GM12878 (cell line): ENCODE data around the gene PTPRM. TPM values are rescaled to one million over a fixed set of nuclear protein-coding genes. Genes with fewer than 3 reads are reported as not detected.

Experiments used
- ATAC-seq: fragments of 200-7000 bp; cut with Tn5 transposase; 3 replicates; pipeline ENCODE4 v1.9.1; 2020; ENCODE audit warnings: mild to moderate bottlenecking, moderate library complexity
- BruUV-seq: library from RNA; stranded (reverse); fragments of 400-500 nt; replicated peaks from 2 replicates; lab custom pipeline; 2021; lab: Mats Ljungman, UMichigan
- CTCF ChIA-PET: fragments of 300-600 bp; sonication (Branson Sonifier 250); formaldehyde crosslinking; extraction: SDS; loops from one replicate; lab custom pipeline; 2021; ENCODE audit warnings: inconsistent platforms; lab: Yijun Ruan, JAX
- POLR2A ChIA-PET: fragments of 350-600 bp; formaldehyde crosslinking; extraction: SDS; loops from one replicate; lab custom pipeline; 2021; ENCODE audit warnings: inconsistent platforms; lab: Charles Lee
- RAD21 ChIA-PET: fragments of 300-600 bp; sonication (Branson Sonifier 250); formaldehyde crosslinking; loops from one replicate; lab custom pipeline; 2023; ENCODE audit warnings: antibody characterized with exemption; ENCODE audit not compliant: unreplicated experiment; lab: Charles Lee
- SMC1A ChIA-PET: fragments of 300-600 bp; sonication (Branson Sonifier 250); formaldehyde crosslinking; loops from one replicate; lab custom pipeline; 2023; ENCODE audit not compliant: unreplicated experiment, uncharacterized antibody; lab: Charles Lee
- DNase-seq: peaks from one replicate; pipeline ENCODE4 v3.0.0-alpha.2; 2011; ENCODE audit warnings: low read depth, low spot score
- FAIRE-seq: peaks from 3 replicates; lab custom pipeline; 2011; peaks lifted over from hg19 to GRCh38; lab: Jason Lieb, UNC
- H2AFZ ChIP-seq: 2 replicates; pipeline ENCODE4 v1.6.0; 2011; ENCODE audit warnings: low read depth, low read length, control low read depth; ENCODE audit not compliant: control insufficient read depth
- H3K27ac ChIP-seq: 2 replicates; pipeline ENCODE4 v1.5.1; 2011; ENCODE audit warnings: control low read depth; ENCODE audit not compliant: control insufficient read depth, insufficient read depth
- H3K27me3 ChIP-seq, 2 experiments: replicated peaks in 1 of 2; 2 replicates each; pipeline versions ENCODE4 v1.6.0 to v1.6.1; 2011; ENCODE audit warnings: low read length in 1 of 2; ENCODE audit not compliant: control insufficient read depth in 2 of 2, insufficient read depth in 2 of 2
- H3K36me3 ChIP-seq, 2 experiments: 2 replicates each; pipeline ENCODE4 v1.5.1; 2011; ENCODE audit warnings: low read length in 1 of 2; ENCODE audit not compliant: control insufficient read depth in 2 of 2, insufficient read depth in 2 of 2
- H3K4me1 ChIP-seq: 2 replicates; pipeline ENCODE4 v1.6.1; 2011; ENCODE audit warnings: mild to moderate bottlenecking, low read length, moderate library complexity, mixed read lengths; ENCODE audit not compliant: control insufficient read depth, insufficient read depth
- H3K4me2 ChIP-seq: 2 replicates; pipeline ENCODE4 v1.6.0; 2011; ENCODE audit warnings: control low read depth; ENCODE audit not compliant: control insufficient read depth, insufficient read depth
- H3K4me3 ChIP-seq: fragments of 200-600 bp; sonication (generic); 2 replicates; pipeline ENCODE4 v1.5.1; 2016
- H3K79me2 ChIP-seq: 2 replicates; pipeline ENCODE4 v1.6.0; 2011; ENCODE audit warnings: low read length; ENCODE audit not compliant: control insufficient read depth, insufficient read depth
- H3K9ac ChIP-seq: 2 replicates; pipeline ENCODE4 v1.8.0; 2011; ENCODE audit warnings: low read length, control low read depth, mixed read lengths; ENCODE audit not compliant: control insufficient read depth, insufficient read depth
- H3K9me3 ChIP-seq: replicated peaks from 3 replicates; pipeline ENCODE4 v1.5.1; 2011; ENCODE audit warnings: mild to moderate bottlenecking, low read length; ENCODE audit not compliant: control insufficient read depth, insufficient read depth
- H4K20me1 ChIP-seq: 2 replicates; pipeline ENCODE4 v1.6.0; 2011; ENCODE audit not compliant: control insufficient read depth, insufficient read depth
- CHD1 ChIP-seq: IDR thresholded peaks from 2 replicates; pipeline ENCODE4 v1.6.1; 2012; ENCODE audit warnings: low read depth, low read length, improper control_type of control experiment
- PKNOX1 ChIP-seq: fragments of 450-650 bp; IDR thresholded peaks from 2 replicates; pipeline ENCODE4 v1.6.1; 2016; ENCODE audit warnings: mild to moderate bottlenecking
- SIX5 ChIP-seq: IDR thresholded peaks from 2 replicates; pipeline ENCODE4 v1.6.1; 2011; ENCODE audit warnings: mild to moderate bottlenecking, low read depth, low read length, moderate library complexity; ENCODE audit not compliant: severe bottlenecking
- SMAD1 ChIP-seq: fragments of 450-650 bp; IDR thresholded peaks from 2 replicates; pipeline ENCODE4 v1.6.1; 2018; ENCODE audit warnings: mild to moderate bottlenecking, low read depth; ENCODE audit not compliant: partially characterized antibody
- STAT3 ChIP-seq: IDR thresholded peaks from 2 replicates; pipeline ENCODE4 v1.6.1; 2011; ENCODE audit warnings: low read depth, low read length, improper control_type of control experiment
- ZNF687 ChIP-seq: fragments of 450-650 bp; IDR thresholded peaks from 2 replicates; pipeline ENCODE4 v1.6.1; 2017; ENCODE audit warnings: mild to moderate bottlenecking, moderate library complexity
- WGBS: methylation state at CpG from one replicate; pipeline ENCODE4 v1.1.6; 2016; ENCODE audit warnings: low lambda C conversion rate; ENCODE audit not compliant: insufficient replicate concordance, insufficient coverage; ENCODE audit errors: missing lambda C conversion rate; 5-methylcytosine and 5-hydroxymethylcytosine counted together
- in situ Hi-C: fragments of 300-500 bp; cut with MboI; formaldehyde crosslinking; loops from 9 replicates; pipeline ENCODE4 v1.14.3; 2018; ENCODE audit warnings: mixed read lengths
- intact Hi-C: fragments of 100-400 bp; cut with micrococcal nuclease; formaldehyde crosslinking; loops from one replicate; pipeline ENCODE4 v1.14.2; 2022; ENCODE audit not compliant: unreplicated experiment
- polyA plus RNA-seq, 11 experiments: library from polyadenylated mRNA; depleted of rRNA in 4 of 11; unstranded in 6 of 11; stranded (reverse) in 5 of 11; fragments of >200 nt; fragmentation: Nextera tagmentation in 4 of 11; fragmentation: Illumina TruSeq in 1 of 11; extraction: Ambion mirVana in 4 of 11; extraction: Trizol in 1 of 11; gene quantifications; 1 replicate in 1 of 11; 2 replicates in 10 of 11; pipeline versions ENCODE4 v1.2.1 to v1.2.3, GENCODE V29; 2011 to 2016; ENCODE audit warnings: inconsistent platforms in 2 of 11, missing spikeins in 2 of 11, low read depth in 1 of 11
- total RNA-seq, 4 experiments: library from RNA; depleted of rRNA in 3 of 4; stranded (reverse); fragments of >200 nt in 3 of 4; fragmentation: Illumina TruSeq in 1 of 4; extraction: Trizol in 1 of 4; gene quantifications; 2 replicates each; pipeline versions ENCODE4 v1.2.1 to v1.2.3, GENCODE V29; 2013 to 2021
- TF ChIP-seq, protein P1 (sequence below): fragments of 450-650 bp; formaldehyde crosslinking; IDR thresholded peaks from 2 replicates; pipeline ENCODE4 v1.4.0; 2020; ENCODE audit warnings: mild to moderate bottlenecking, moderate library complexity

The PTPRM gene
- total and polyA plus RNA-seq, 10 of the 15 experiments (the other 5 are each of a cell fraction or from before 2014, with no cell fraction given), result 0.07 to 22.6 (median 0.60) TPM

- in situ Hi-C loops, result no loop called here
- no peak for DNase-seq
- POLR2A ChIA-PET, result no interaction called here
- SMC1A ChIA-PET, result interaction anchor here (0.8 kb wide), 1 partner anchor 105 kb away, joined by 4 read pairs; no protein-coding TSS in a partner anchor
- no peaks in the 10 kb centered on the region for H3K9me3 ChIP-seq
- intact Hi-C loops, result no loop called here
- H2AFZ ChIP-seq, result no peak overlapping the region
- BruUV-seq, result no TSS peak
- FAIRE-seq, result no peak
- no peak overlapping the region for H3K9ac ChIP-seq
- H3K36me3 ChIP-seq, result no peaks in the 10 kb centered on the region
- H3K27me3 ChIP-seq, result no peaks in the 10 kb centered on the region; a peak in 1 of 4 replicates
- no peaks in the 10 kb centered on the region for H3K4me1 ChIP-seq
- CTCF ChIA-PET, result no interaction called here
- TF ChIP-seq SIX5 (no peak), STAT3 (no peak), ZNF687 (no peak), CHD1 (no peak), PKNOX1 (no peak), SMAD1 (no peak)
- TF ChIP-seq, protein P1, sequence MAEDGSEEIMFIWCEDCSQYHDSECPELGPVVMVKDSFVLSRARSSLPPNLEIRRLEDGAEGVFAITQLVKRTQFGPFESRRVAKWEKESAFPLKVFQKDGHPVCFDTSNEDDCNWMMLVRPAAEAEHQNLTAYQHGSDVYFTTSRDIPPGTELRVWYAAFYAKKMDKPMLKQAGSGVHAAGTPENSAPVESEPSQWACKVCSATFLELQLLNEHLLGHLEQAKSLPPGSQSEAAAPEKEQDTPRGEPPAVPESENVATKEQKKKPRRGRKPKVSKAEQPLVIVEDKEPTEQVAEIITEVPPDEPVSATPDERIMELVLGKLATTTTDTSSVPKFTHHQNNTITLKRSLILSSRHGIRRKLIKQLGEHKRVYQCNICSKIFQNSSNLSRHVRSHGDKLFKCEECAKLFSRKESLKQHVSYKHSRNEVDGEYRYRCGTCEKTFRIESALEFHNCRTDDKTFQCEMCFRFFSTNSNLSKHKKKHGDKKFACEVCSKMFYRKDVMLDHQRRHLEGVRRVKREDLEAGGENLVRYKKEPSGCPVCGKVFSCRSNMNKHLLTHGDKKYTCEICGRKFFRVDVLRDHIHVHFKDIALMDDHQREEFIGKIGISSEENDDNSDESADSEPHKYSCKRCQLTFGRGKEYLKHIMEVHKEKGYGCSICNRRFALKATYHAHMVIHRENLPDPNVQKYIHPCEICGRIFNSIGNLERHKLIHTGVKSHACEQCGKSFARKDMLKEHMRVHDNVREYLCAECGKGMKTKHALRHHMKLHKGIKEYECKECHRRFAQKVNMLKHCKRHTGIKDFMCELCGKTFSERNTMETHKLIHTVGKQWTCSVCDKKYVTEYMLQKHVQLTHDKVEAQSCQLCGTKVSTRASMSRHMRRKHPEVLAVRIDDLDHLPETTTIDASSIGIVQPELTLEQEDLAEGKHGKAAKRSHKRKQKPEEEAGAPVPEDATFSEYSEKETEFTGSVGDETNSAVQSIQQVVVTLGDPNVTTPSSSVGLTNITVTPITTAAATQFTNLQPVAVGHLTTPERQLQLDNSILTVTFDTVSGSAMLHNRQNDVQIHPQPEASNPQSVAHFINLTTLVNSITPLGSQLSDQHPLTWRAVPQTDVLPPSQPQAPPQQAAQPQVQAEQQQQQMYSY (CRISPR knock-in tag), result no peak
- no peaks in the 10 kb centered on the region for H4K20me1 ChIP-seq
- H3K27ac ChIP-seq, result no peak overlapping the region
- WGBS, result 0% methylated on average over 5 of the region's 5 CpGs
- ATAC-seq, result no peak
- no peaks in the 10 kb centered on the region for H3K79me2 ChIP-seq
- RAD21 ChIA-PET, result no interaction called here
- H3K4me3 ChIP-seq, result no peak overlapping the region
- no peak overlapping the region for H3K4me2 ChIP-seq
These were observed 328.2 kb downstream of the PTPRM start for GRCh38 chr18:7895346-7895745.
